Thoracic aorta (tissue), 2 donors: ENCODE results near the gene LAPTM5. TPM values are rescaled to one million over a fixed set of nuclear protein-coding genes. Genes with fewer than 3 reads are reported as not detected.

Experiments
- ATAC-seq: fragments of 150-250 bp; one replicate; pipeline ENCODE4 v1.8.0; 2017; ENCODE audit warnings: low read depth; ENCODE audit not compliant: insufficient number of reproducible peaks, low FRiP score
- DNase-seq: peaks from one replicate; pipeline ENCODE4 v3.0.0-alpha.2; 2020; ENCODE audit warnings: low spot score
- H3K27ac ChIP-seq, 2 donors: fragments of 200-600 bp; sonication (generic); 1 replicate in 1 of 2; 2 replicates in 1 of 2; pipeline ENCODE4 v1.5.1; 2016; ENCODE audit warnings: mild to moderate bottlenecking in 2 of 2, moderate library complexity in 2 of 2
- H3K27me3 ChIP-seq: fragments of 200-600 bp; sonication (generic); replicated peaks from 2 replicates; pipeline ENCODE4 v1.6.0; 2016; ENCODE audit warnings: mild to moderate bottlenecking; ENCODE audit not compliant: insufficient read depth
- H3K36me3 ChIP-seq: fragments of 200-600 bp; sonication (generic); one replicate; pipeline ENCODE4 v1.5.1; 2016
- H3K4me1 ChIP-seq, 2 donors: fragments of 200-600 bp; sonication (generic); 1 replicate in 1 of 2; 2 replicates in 1 of 2; pipeline versions ENCODE4 v1.5.1 to v1.6.0; 2016; ENCODE audit warnings: low read depth in 2 of 2, mild to moderate bottlenecking in 1 of 2; ENCODE audit not compliant: control insufficient read depth in 1 of 2
- H3K4me3 ChIP-seq: fragments of 200-600 bp; sonication (generic); 2 replicates; pipeline ENCODE4 v1.5.1; 2016; ENCODE audit warnings: mild to moderate bottlenecking
- H3K9me3 ChIP-seq: fragments of 200-600 bp; sonication (generic); 2 replicates; pipeline ENCODE4 v1.5.1; 2016
- CTCF ChIP-seq: fragments of 200-600 bp; sonication (generic); IDR thresholded peaks from one replicate; pipeline ENCODE4 v1.5.1; 2019; ENCODE audit warnings: antibody characterized with exemption
- total RNA-seq, 2 donors: library from RNA; depleted of rRNA; stranded (reverse); fragments of >200 nt; gene quantifications; one replicate each; pipeline versions ENCODE4 v1.1.0 to v1.2.3, GENCODE V29; 2016

Gene LAPTM5
- total RNA-seq, 2 donors from 2014 or later = 91.0 to 127 TPM

DNA sequence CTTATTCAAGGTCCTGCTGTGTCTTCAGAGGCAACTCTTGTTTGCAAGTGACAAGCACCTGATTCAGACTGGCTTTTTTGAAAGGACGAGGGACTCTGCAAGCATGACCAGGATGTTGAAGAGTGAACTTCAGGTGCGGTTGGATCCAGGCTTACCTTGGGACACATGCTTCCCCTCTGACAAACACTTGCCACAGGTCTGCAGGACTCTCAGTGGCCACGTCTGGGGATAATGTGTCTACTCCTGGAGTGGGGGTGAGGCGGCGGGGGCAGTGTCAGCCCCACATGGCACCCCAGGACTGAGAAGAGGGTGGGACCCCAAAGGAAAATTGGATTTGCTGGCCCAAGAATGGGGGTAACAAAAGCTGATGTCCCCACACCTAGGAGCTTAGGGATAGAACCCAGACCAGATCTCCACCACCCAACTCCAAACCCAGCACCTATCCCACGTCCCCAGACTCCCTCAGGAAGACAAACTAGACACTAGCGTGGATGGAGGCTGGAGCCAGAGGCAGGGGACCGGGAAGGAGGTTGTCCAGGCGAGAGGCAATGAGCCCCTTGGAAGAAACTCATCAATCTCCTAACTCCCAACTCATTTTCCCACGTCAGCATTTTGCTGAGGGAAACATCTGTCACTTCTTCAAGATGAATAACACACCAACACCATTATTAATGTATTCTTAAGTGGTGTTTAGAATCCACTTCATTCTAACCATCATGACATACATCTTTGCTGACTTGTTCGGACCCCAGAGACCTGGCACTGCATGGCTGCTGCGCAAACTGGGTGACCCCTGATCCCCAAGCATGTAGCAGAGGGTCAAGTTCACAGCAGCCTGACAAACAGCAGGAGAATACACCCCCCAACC is 32.0 kb upstream of the LAPTM5 start:
- no peaks in the 10 kb centered on the region for H3K36me3 ChIP-seq
- ATAC-seq (no peak), DNase-seq (no peak)
- no peak overlapping the region for H3K27ac ChIP-seq
- H3K27me3 ChIP-seq = no peaks in the 10 kb centered on the region
- TF ChIP-seq CTCF = no peak
- no peaks in the 10 kb centered on the region for H3K9me3 ChIP-seq
- no peaks in the 10 kb centered on the region for H3K4me1 ChIP-seq
- H3K4me3 ChIP-seq = no peak overlapping the region

GRCh38 chr1:30788580-30789387 is 31.2 kb upstream of the LAPTM5 start:
- no peak for TF ChIP-seq CTCF
- H3K36me3 ChIP-seq = no peaks in the 10 kb centered on the region
- no peak overlapping the region for H3K27ac ChIP-seq
- no peaks in the 10 kb centered on the region for H3K9me3 ChIP-seq
- H3K27me3 ChIP-seq = no peaks in the 10 kb centered on the region
- no peak for DNase-seq
- ATAC-seq = no peak
- no peak overlapping the region for H3K4me3 ChIP-seq
- no peaks in the 10 kb centered on the region for H3K4me1 ChIP-seq

DNA sequence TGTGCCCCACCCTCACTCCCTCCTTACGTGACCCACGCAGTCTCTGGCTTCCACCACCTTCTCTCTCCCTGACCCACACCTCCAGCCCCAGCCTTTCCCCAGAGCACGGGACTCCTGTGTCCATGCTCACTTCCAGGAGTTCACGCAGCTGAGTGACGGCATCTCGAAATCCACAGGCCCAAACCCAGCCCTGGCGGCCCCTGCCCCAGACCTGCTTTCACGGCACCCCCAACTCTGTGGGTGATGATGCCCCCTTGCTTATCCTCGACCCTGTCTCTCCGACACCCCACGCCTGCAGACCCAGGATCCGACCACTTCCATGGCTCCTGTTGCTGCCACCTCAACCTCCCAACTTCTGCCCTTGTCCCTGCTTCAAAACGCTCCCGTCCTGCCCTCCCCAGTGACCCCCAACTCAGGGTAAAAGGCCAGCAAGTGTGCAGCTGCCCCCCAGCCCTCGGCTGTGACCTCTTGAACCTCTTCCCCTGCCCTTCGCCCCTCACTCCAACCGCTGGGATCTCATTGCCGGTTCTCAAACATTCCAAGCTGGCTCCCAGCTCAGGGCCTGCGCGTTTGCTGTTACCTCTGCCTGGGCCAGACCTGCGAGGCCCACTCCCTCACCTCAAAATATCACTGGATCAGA is 30.4 kb upstream of the LAPTM5 start:
- Histone ChIP-seq H3K27ac (no peak overlapping the region), H3K4me3 (no peak overlapping the region), H3K27me3 (no peaks in the 10 kb centered on the region), H3K4me1 (no peaks in the 10 kb centered on the region), H3K9me3 (no peaks in the 10 kb centered on the region), H3K36me3 (no peaks in the 10 kb centered on the region)
- no peak for ATAC-seq
- DNase-seq = no peak
- no peak for TF ChIP-seq CTCF

DNA sequence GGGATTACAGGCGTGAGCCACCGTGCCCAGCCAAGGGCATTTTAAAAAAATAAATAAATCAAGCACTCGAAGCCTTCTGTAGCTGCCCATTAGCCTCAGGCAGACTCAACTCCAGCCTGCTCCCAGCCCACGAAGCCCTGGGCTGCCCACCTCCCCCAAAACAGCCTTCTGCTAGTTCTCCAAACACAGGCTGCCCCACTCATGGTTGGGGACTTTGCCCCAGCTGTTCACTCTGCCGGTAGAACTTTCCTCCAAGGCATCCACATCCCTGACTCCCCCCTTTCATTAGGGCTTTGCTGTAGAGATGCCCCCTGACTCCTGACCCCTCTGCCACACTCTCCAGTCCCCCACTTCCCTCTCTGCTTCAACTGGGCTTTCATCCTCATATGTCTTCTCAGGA is 29.7 kb upstream of the LAPTM5 start:
- H3K4me1 ChIP-seq = no peaks in the 10 kb centered on the region
- DNase-seq = no peak
- no peak for ATAC-seq
- no peak overlapping the region for H3K4me3 ChIP-seq
- no peaks in the 10 kb centered on the region for H3K27me3 ChIP-seq
- H3K36me3 ChIP-seq = no peaks in the 10 kb centered on the region
- TF ChIP-seq CTCF = no peak
- no peak overlapping the region for H3K27ac ChIP-seq
- no peaks in the 10 kb centered on the region for H3K9me3 ChIP-seq
